Anterior cingulate cortex (tissue), 58 donors: Measurements from ENCODE around the gene ZNF385A.

Experiments used
- DNase-seq, 58 donors: peaks; one replicate each; lab custom pipeline; 2025; lab: John Stamatoyannopoulos, UW

The ZNF385A gene

GRCh38 chr12:54377797-54378515 lies 6.6 kb downstream of the ZNF385A start:
- DNase-seq, result no peak

GRCh38 chr12:54377007-54377406 lies 7.5 kb downstream of the ZNF385A start:
- DNase-seq, result no peak

DNA sequence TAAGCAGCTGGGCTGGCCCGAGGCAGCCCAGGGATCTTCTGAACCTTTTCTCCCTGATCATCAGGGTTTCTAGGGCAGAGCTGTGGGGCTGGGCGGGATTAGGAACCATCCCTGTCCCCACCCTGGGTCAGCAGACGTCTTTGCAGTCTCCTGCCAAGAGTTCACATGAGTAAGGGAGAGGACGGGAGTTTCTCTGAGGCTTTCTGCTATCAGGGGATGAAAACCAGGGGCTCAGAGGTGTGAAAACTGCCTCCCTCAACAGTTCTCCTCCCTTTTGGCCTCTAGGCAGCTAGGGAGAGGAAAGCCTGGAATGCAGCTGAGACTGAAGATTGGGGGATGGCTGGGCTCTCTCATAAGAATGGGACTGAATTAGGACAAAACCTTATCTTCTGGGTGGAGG lies 7.9 kb downstream of the ZNF385A start:
- DNase-seq, result no peak

GRCh38 chr12:54375259-54375579 lies 9.3 kb downstream of the ZNF385A start:
- no peak for DNase-seq

- no peak for DNase-seq
Measured at GRCh38 chr12:54374562-54375258, 9.8 kb downstream of the ZNF385A start.

DNA sequence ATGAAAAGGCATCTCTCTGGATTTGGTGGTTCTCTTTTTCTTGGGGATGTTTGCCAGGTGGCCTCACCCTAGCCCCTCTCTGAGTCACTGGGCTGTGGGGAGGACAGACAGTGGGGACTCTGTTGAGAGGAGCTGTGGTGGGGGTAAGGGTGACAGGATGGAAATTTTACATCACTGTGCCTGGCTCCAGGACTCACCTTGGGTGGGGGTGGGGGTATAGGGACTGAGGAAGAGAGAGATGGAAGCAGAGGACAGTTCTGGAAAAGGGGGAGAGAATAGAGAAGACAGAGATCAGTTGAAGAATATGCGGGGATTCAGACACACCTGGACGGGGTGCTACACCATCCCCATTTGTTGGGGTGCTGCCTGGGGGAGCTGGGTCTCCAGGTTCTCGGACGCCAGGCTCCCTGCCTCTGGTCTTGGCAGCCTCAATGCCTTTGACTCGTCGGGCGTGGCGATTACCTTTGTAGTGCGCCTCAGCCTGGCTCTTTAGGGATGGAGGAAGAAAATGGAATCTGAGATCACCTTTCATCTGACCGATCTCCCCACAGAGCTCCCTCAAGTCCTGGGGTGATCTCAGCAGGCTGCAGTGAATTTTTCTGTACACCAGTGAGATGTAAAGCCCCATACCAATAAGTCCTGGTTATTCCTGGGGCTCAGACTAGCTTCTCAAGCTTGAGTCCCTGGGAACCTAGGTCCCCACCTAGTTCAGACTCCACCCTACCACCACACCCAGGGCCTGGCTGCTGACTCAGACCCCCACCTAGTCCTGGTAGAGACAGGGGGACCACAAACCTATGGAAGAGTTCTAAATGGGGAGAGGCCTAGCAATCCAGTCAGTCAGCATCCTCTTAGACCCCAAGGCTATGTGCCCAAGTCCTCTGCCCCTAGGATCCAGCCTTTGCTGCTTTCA lies 10.6 kb downstream of the ZNF385A start:
- no peak for DNase-seq

DNA sequence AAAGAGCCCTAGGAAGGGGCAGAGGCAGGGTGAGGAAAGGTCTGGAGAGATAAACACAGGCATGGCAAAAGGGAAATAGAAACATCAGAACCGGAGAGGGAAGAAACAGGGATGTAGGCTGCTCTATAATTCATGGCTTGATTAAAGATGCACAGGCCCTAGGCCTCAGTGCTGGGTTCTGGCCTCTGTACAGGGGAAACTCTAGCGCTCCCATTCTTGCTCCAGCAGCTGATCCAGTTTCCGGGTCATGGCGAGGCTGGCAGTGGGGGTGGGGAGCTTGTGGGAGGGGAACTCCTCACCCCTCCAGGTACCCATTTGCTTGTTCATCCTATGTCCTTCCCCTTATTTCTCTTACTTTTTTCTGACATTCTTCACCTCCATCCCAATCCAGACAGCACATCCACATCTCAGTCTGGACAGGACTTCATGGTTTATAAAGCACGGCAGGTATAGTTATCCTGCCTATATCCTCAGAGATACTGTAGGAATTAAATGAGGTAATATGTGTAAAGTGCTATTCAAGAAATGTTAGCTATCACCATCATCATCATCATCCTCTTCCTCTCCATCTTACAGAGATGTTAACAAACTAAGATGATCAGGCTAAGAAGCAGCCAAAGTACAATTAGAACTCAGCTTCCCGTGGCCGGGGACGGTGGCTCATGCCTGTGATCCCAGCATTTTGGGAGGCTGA lies 12.3 kb downstream of the ZNF385A start:
- DNase-seq, result no peak

GRCh38 chr12:54371328-54372112 lies 13.0 kb downstream of the ZNF385A start:
- peak in 23 of 58 donors; percentile 17 to 76 (median 34) for DNase-seq

- peak in 50 of 58 donors; percentile 34 to 84 (median 63) for DNase-seq
Measured at GRCh38 chr12:54370171-54370730, 14.3 kb downstream of the ZNF385A start.

GRCh38 chr12:54369597-54370131 lies 14.9 kb downstream of the ZNF385A start:
- DNase-seq, result no peak

DNA sequence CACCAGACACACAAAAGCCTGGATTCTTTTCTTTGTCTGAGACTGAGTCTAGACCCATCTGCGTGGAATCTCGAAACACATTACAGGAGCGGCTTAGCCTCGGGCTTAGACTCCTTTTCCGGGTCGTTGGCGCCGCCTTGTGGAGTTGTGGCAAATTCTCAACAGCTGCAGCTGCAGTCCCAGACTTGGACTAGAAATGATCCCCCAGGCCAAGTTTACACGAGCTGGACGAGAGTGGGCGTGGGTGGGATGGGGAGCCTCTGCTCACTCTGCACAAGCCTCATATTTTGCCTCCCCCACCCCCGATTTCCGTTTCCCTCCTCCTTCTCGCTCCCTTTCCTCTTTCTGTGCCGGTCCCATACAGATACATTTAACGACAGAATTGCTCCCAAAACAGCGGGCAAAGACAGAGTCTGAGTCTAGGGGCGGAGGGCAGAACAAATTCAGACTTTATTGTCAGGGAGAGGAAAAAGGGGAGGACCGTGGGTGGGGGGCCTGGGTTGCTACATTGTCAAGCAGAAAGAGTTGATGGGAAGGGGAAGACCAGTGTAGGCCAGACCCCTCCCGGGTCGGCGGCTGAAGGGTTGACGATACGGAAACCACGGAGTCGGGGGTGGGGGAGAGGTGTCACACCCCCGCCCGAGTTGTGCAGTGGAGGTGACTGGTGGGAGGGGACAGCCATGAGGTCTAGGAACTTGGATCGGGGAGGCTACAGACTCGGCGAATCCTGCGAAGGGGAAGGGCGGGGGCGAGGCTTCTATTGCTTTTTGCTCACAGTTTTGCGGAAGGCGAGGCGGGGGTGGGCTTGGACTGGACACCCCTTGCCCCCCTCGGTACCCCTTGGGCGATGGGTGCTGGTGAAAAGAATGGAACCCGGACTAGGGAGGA lies 15.6 kb downstream of the ZNF385A start:
- peak in 57 of 58 donors; percentile 18 to 92 (median 75) for DNase-seq

GRCh38 chr12:54368025-54368708 lies 16.4 kb downstream of the ZNF385A start:
- no peak for DNase-seq

DNA sequence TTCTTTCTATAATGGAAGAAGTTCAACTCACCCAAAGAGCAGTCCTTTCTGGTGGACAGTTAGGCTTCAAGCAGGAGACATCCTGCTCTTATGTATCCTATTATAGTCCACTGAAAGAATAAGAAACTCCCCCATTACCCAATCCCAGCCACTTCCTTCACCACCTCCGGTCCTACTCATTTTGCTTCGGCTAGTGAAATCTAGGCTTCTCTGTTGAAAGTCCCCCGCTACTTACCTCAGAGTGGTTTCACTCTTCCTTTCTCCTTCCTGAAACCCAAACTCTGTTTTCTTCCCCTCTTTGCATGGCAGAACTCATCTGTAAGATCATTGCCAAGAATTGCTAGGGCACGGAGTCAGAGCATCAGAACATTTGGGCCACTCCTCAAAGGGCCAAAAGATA lies 20.1 kb downstream of the ZNF385A start, which contains the start of gene GPR84:
TSS of gene GPR84 (minus strand) at position 74 of the 400 bp plus-strand sequence. CDS start 635 bp downstream, outside the sequence.
- DNase-seq, result no peak

DNA sequence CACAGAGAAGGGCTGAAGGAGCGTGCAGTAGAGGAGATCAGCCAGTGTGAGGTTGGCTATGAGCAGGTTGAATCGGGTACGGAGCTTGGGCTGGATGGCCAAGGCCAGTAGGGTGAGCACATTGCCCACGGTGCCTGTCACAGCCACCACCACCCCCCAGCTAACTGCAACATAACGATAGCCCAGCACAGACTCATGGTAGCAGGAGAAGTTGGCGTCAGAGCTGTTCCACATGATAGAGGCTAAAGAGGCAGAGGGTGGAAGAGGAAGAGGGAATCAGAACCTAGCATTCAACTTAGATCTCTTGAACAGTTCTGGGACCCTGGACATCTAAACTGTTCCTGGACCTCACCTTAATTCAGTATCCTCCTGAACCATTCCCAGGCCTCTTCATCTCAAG lies 20.9 kb downstream of the ZNF385A start:
- DNase-seq, result no peak

DNA sequence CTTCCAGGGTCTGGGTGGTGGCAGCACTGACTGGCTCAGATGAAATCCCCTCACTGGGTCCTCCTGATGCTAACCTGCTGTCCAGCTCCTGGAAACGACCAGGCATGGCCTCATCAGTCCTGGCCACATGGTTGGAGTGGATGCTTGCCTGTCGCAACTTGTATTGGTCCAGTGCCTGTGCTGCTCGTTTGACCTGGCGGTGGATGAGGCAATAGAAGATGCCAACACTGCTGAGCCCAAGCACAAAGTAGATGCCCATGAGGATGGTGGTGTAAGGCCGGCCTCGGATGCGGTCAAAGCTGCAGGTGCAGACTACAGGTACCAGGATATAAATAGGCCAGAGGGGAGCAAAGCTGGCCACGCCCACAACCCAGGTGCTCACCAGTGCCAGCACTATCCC lies 21.5 kb downstream of the ZNF385A start:
- DNase-seq, result no peak

GRCh38 chr12:54360717-54361456 lies 23.6 kb downstream of the ZNF385A start:
- DNase-seq, result peak in 51 of 58 donors; percentile 9 to 87 (median 52)
